Activated naive CD8-positive, alpha-beta T cell (primary cell): Measurements from ENCODE around the gene LYPD8.

ENCODE experiments used
- H3K27ac Mint-ChIP-seq: one replicate; pipeline ENCODE4 v1.8.0; 2021; ENCODE audit warnings: mixed read lengths
- H3K27me3 Mint-ChIP-seq: one replicate; pipeline ENCODE4 v1.8.0; 2021; ENCODE audit warnings: mixed read lengths
- H3K36me3 Mint-ChIP-seq: one replicate; pipeline ENCODE4 v1.8.0; 2021; ENCODE audit warnings: mixed read lengths
- H3K4me1 Mint-ChIP-seq: one replicate; pipeline ENCODE4 v1.8.0; 2021; ENCODE audit warnings: low read depth, mixed read lengths
- H3K4me3 Mint-ChIP-seq: one replicate; pipeline ENCODE4 v1.8.0; 2021; ENCODE audit warnings: mild to moderate bottlenecking, mixed read lengths
- H3K9me3 Mint-ChIP-seq: one replicate; pipeline ENCODE4 v1.8.0; 2021; ENCODE audit warnings: low read depth, mixed read lengths

LYPD8 gene

GRCh38 chr1:248783367-248783766 is 27.8 kb upstream of the LYPD8 start:
- Mint-ChIP-seq H3K4me3 (no peak overlapping the region), H3K9me3 (peaks cover 5% of the 10 kb centered on the region)

GRCh38 chr1:248782416-248783141 is 27.0 kb upstream of the LYPD8 start:
- H3K36me3 Mint-ChIP-seq: peaks cover 6% of the 10 kb centered on the region
- no peak overlapping the region for H3K4me3 Mint-ChIP-seq
- H3K27ac Mint-ChIP-seq: no peak overlapping the region
- peaks cover 5% of the 10 kb centered on the region for H3K9me3 Mint-ChIP-seq
- peaks cover 15% of the 10 kb centered on the region for H3K27me3 Mint-ChIP-seq
- H3K4me1 Mint-ChIP-seq: no peaks in the 10 kb centered on the region

More at GRCh38 chr1:248783367-248783766, 27.8 kb upstream of the LYPD8 start:
- H3K27me3 Mint-ChIP-seq: peaks cover 15% of the 10 kb centered on the region
- peaks cover 6% of the 10 kb centered on the region for H3K36me3 Mint-ChIP-seq
- H3K4me1 Mint-ChIP-seq: no peaks in the 10 kb centered on the region
- no peak overlapping the region for H3K27ac Mint-ChIP-seq

- no peaks in the 10 kb centered on the region for H3K4me1 Mint-ChIP-seq
- H3K27me3 Mint-ChIP-seq: peaks cover 12% of the 10 kb centered on the region
- H3K4me3 Mint-ChIP-seq: no peak overlapping the region
- peaks cover 14% of the 10 kb centered on the region for H3K9me3 Mint-ChIP-seq
- H3K36me3 Mint-ChIP-seq: peaks cover 6% of the 10 kb centered on the region
- H3K27ac Mint-ChIP-seq: no peak overlapping the region
Observed at GRCh38 chr1:248779350-248779749, 23.8 kb upstream of the LYPD8 start.

- H3K36me3 Mint-ChIP-seq: peaks cover 6% of the 10 kb centered on the region
- H3K27me3 Mint-ChIP-seq: peaks cover 12% of the 10 kb centered on the region
- H3K4me3 Mint-ChIP-seq: no peak overlapping the region
- no peak overlapping the region for H3K27ac Mint-ChIP-seq
- H3K4me1 Mint-ChIP-seq: no peaks in the 10 kb centered on the region
- peaks cover 14% of the 10 kb centered on the region for H3K9me3 Mint-ChIP-seq
Observed at GRCh38 chr1:248778906-248779305, 23.3 kb upstream of the LYPD8 start.

DNA sequence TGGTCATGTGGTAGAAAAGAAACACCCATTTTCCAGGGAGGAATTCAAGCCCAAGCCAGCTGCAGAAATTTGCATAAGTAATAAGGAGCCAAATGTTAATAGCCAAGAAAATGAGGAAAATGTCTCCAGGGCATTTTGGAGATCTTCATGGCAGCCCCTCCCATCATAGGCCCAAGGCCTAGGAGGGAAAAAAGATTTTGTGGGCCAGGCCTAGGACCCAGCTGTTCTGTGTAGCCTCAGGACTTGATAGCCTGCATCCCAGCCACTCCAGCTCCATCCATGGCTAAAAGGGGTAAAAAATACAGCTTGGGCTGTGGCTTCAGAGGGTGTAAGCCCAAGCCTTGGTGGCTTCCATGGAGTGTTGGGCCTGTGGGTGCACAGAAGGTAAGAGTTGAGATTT is 21.4 kb upstream of the LYPD8 start:
- Mint-ChIP-seq H3K27me3 (peaks cover 12% of the 10 kb centered on the region), H3K4me3 (no peak overlapping the region), H3K9me3 (peaks cover 14% of the 10 kb centered on the region), H3K4me1 (no peaks in the 10 kb centered on the region), H3K36me3 (peaks cover 6% of the 10 kb centered on the region), H3K27ac (no peak overlapping the region)

- Mint-ChIP-seq H3K36me3 (no peaks in the 10 kb centered on the region), H3K9me3 (peaks cover 9% of the 10 kb centered on the region), H3K4me3 (no peak overlapping the region), H3K27ac (no peak overlapping the region), H3K27me3 (peaks cover 6% of the 10 kb centered on the region), H3K4me1 (no peaks in the 10 kb centered on the region)
Observed at GRCh38 chr1:248775441-248775840, 19.9 kb upstream of the LYPD8 start.

DNA sequence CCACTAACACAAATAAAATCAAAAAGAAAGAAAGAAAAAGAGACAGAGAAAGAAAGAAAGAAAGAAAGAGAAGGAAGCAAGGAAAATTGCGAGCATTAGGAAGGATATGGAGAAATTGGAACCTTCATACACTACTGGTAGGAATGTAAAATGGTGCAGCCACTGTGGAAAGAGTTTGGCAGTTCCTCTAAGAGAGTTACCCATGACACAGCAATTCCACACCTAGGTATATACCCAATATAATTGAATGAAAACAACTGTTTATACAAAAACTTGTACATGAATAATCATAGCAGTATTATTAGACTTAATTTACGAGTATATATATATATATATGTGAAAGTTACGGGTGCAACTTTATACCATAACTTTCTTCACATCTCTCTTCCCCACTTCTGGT is 4.1 kb upstream of the LYPD8 start:
- peaks cover 4% of the 10 kb centered on the region for H3K36me3 Mint-ChIP-seq
- no peaks in the 10 kb centered on the region for H3K4me1 Mint-ChIP-seq
- peaks cover 12% of the 10 kb centered on the region for H3K9me3 Mint-ChIP-seq
- H3K27me3 Mint-ChIP-seq: peaks cover 13% of the 10 kb centered on the region
- no peak overlapping the region for H3K27ac Mint-ChIP-seq
- H3K4me3 Mint-ChIP-seq: no peak overlapping the region

DNA sequence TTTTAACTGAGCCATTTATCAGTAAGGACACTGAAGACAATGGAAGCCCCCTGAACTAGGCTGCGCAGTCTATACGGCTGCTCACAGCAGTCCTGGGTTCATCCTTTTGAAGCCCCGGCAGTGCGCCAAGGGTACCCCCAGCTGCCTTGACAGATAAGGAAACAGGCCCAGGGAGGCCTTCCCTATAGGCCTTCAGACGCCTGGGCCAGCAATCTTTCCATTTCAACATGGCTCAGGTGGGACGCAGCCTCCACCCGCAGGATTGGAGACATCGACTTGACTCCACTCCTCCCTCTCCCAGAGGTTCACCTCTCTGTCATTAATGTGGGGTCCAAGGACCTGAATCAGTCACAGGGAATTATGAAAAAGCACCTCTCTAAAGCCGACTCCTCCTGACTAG is 2.8 kb upstream of the LYPD8 start:
- Mint-ChIP-seq H3K4me1 (no peaks in the 10 kb centered on the region), H3K36me3 (peaks cover 4% of the 10 kb centered on the region), H3K9me3 (peaks cover 8% of the 10 kb centered on the region), H3K4me3 (no peak overlapping the region), H3K27me3 (peaks cover 10% of the 10 kb centered on the region), H3K27ac (no peak overlapping the region)

GRCh38 chr1:248757784-248758195 is 2.2 kb upstream of the LYPD8 start:
- no peak overlapping the region for H3K27ac Mint-ChIP-seq
- peaks cover 8% of the 10 kb centered on the region for H3K9me3 Mint-ChIP-seq
- H3K4me3 Mint-ChIP-seq: no peak overlapping the region
- H3K4me1 Mint-ChIP-seq: no peaks in the 10 kb centered on the region
- peaks cover 6% of the 10 kb centered on the region for H3K27me3 Mint-ChIP-seq
- peaks cover 4% of the 10 kb centered on the region for H3K36me3 Mint-ChIP-seq

DNA sequence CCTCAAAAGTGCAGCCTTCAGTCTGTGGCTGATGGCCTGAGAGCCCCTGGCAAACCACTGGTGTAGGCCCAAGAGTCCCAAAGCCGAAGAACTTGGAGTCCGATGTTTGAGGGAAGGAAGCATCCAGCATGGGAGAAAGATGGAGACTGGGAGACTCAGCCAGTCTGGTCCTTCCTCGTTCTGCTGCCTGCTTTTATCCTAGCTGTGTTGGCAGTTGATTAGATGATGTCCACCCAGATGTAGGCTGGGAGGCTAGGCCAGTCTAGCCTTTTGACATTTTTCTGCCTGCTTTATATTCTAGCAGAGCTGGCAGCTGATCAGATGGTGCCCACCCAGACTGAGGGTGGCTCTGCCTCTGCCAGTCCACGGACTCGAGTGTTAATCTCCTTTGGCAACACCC is 1.1 kb upstream of the LYPD8 start:
- Mint-ChIP-seq H3K27me3 (peaks cover 5% of the 10 kb centered on the region), H3K4me1 (peaks cover 5% of the 10 kb centered on the region), H3K9me3 (peaks cover 8% of the 10 kb centered on the region), H3K27ac (no peak overlapping the region), H3K4me3 (no peak overlapping the region), H3K36me3 (peaks cover 4% of the 10 kb centered on the region)

DNA sequence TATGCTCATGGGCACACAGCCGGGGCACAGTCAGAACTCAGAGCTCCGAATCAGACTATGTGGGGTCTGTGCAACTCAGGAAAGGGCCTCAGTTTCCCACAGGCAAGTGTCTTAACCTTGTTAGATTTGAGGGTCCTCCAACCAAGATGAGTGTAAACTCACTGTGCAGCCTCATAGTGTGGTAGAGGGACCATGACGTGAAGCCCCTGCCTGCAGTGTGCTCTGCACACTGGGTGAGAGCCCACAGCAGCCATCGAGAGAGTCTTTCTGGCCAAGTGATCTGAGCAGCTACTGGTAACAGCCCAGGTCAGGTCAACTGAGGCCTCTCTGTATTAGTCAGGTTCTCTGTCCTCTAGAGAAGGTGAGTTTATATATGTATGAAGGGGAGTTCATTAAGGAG is 592 bp upstream of the LYPD8 start:
- H3K4me3 Mint-ChIP-seq: no peak overlapping the region
- peaks cover 5% of the 10 kb centered on the region for H3K27me3 Mint-ChIP-seq
- H3K9me3 Mint-ChIP-seq: peaks cover 3% of the 10 kb centered on the region
- no peak overlapping the region for H3K27ac Mint-ChIP-seq
- peaks cover 4% of the 10 kb centered on the region for H3K36me3 Mint-ChIP-seq
- H3K4me1 Mint-ChIP-seq: peaks cover 8% of the 10 kb centered on the region

- H3K27ac Mint-ChIP-seq: no peak overlapping the region
- H3K27me3 Mint-ChIP-seq: no peaks in the 10 kb centered on the region
Observed at GRCh38 chr1:248753708-248754280, 1.8 kb downstream of the LYPD8 start.

GRCh38 chr1:248753029-248753594 is 2.4 kb downstream of the LYPD8 start:
- Mint-ChIP-seq H3K4me3 (no peak overlapping the region), H3K27me3 (no peaks in the 10 kb centered on the region), H3K36me3 (no peaks in the 10 kb centered on the region), H3K9me3 (no peaks in the 10 kb centered on the region), H3K27ac (no peak overlapping the region), H3K4me1 (peaks cover 15% of the 10 kb centered on the region)

More at GRCh38 chr1:248753708-248754280, 1.8 kb downstream of the LYPD8 start:
- peaks cover 15% of the 10 kb centered on the region for H3K4me1 Mint-ChIP-seq
- no peaks in the 10 kb centered on the region for H3K36me3 Mint-ChIP-seq
- H3K9me3 Mint-ChIP-seq: no peaks in the 10 kb centered on the region
- no peak overlapping the region for H3K4me3 Mint-ChIP-seq

- Mint-ChIP-seq H3K4me3 (no peak overlapping the region), H3K36me3 (no peaks in the 10 kb centered on the region), H3K9me3 (no peaks in the 10 kb centered on the region), H3K4me1 (peaks cover 15% of the 10 kb centered on the region), H3K27ac (no peak overlapping the region), H3K27me3 (no peaks in the 10 kb centered on the region)
Observed at GRCh38 chr1:248752161-248753028, 3.2 kb downstream of the LYPD8 start.

DNA sequence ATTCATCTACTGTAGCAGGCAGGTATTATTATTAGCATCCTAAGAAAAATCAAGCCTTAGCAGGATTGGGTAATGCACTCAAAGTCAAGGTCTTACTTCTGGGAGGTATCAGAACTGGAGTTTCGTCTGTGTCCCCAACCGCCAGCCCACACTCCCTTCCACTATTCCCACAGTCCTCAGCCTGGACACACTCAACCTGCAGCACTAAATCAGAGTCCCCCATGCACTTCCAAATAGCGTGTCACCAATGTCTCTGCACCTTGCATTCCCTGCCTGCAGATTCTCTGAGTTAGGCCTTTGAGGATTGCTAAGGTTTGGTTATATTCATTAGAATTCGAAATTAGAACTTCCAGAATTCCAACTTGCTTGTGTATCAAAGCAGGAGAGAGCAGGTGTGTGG is 3.9 kb downstream of the LYPD8 start:
- Mint-ChIP-seq H3K9me3 (no peaks in the 10 kb centered on the region), H3K4me3 (no peak overlapping the region), H3K36me3 (no peaks in the 10 kb centered on the region), H3K4me1 (peaks cover 15% of the 10 kb centered on the region), H3K27ac (no peak overlapping the region), H3K27me3 (no peaks in the 10 kb centered on the region)
